ENCODE data around the gene SELENOO. TPM values are rescaled to one million over a fixed set of nuclear protein-coding genes. Genes with fewer than 3 reads are reported as not detected.

SELENOO gene
- polyA plus RNA-seq, 1 of the 3 experiments (the other 2 are of a cell fraction) = 26.7 TPM

DNA sequence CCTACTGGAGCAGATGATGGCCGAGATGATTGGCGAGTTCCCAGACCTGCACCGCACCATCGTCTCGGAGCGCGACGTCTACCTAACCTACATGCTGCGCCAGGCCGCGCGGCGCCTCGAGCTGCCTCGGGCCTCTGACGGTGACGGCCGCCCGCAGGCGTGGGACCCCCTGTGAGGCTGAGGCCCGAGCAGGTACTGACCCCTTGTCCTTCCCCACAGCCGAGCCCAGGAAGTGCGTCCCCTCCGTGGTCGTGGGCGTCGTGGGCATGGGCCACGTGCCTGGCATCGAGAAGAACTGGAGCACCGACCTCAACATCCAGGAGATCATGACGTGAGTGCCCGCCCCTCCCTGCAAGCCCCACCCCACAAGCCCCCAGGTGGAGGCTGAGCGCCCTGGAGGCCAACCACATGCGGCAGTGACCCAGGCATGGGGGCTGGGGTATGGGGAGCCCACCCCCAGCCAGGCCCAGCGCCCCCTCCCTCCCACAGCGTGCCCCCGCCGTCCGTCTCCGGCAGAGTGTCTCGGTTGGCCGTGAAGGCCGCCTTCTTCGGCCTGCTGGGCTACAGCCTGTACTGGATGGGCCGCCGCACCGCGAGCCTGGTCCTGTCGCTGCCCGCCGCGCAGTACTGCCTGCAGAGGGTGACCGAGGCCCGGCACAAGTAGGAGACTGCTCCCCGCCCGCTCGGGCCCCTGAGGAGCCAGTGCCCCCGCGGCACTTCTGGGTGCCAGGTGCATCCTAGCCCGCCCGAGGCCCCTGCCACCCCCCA, 2.8 kb upstream of the SELENOO start:
- Histone ChIP-seq H3K4me1 (ENCODE audit: control insufficient read depth in 1 of 2, insufficient read depth in 2 of 2, low read depth in 1 of 2, low read length in 1 of 2) (peaks cover 0 to 15% of the 10 kb centered on the region in 2 experiments; a peak in 1 of 4 replicates), H3K4me2 (no peak overlapping the region), H3K27me3 (ENCODE audit: insufficient read depth) (no peaks in the 10 kb centered on the region), H3K79me2 (ENCODE audit: insufficient read depth) (peaks cover 18% of the 10 kb centered on the region), H3K4me3 (ENCODE audit: low read depth in 2 of 2, low read length in 1 of 2) (no peak overlapping the region), H3K9me3 (no peaks in the 10 kb centered on the region), H3K27ac (ENCODE audit: low read depth in 2 of 2, low read length in 1 of 2) (no peak overlapping the region), H4K20me1 (ENCODE audit: insufficient read depth) (peaks cover 6% of the 10 kb centered on the region), H2AFZ (ENCODE audit: low read depth) (no peak overlapping the region), H3K9me2 (no peaks in the 10 kb centered on the region), H3K36me3 (replicated peaks in 1 of 2; ENCODE audit: control insufficient read depth in 1 of 2, insufficient read depth in 2 of 2, low read length in 1 of 2) (peaks cover 6 to 40% of the 10 kb centered on the region in 2 experiments), H3F3A (replicated peaks; ENCODE audit: insufficient read depth) (no peaks in the 10 kb centered on the region), H3K9ac (no peak overlapping the region)
- TF ChIP-seq, protein P1, sequence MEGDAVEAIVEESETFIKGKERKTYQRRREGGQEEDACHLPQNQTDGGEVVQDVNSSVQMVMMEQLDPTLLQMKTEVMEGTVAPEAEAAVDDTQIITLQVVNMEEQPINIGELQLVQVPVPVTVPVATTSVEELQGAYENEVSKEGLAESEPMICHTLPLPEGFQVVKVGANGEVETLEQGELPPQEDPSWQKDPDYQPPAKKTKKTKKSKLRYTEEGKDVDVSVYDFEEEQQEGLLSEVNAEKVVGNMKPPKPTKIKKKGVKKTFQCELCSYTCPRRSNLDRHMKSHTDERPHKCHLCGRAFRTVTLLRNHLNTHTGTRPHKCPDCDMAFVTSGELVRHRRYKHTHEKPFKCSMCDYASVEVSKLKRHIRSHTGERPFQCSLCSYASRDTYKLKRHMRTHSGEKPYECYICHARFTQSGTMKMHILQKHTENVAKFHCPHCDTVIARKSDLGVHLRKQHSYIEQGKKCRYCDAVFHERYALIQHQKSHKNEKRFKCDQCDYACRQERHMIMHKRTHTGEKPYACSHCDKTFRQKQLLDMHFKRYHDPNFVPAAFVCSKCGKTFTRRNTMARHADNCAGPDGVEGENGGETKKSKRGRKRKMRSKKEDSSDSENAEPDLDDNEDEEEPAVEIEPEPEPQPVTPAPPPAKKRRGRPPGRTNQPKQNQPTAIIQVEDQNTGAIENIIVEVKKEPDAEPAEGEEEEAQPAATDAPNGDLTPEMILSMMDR (IDR thresholded peaks at IDR 0.05) = no peak
- TF ChIP-seq TAF1 (IDR thresholded peaks at IDR 0.05; ENCODE audit: borderline replicate concordance, low read depth, low read length) (no peak), JUND (IDR thresholded peaks at IDR 0.05) (no peak), CHD2 (IDR thresholded peaks at IDR 0.05; ENCODE audit: low read length, partially characterized antibody) (no peak), TEAD4 (IDR thresholded peaks at IDR 0.05; ENCODE audit: borderline replicate concordance, insufficient read depth) (no peak)
- TF ChIP-seq, protein P2, sequence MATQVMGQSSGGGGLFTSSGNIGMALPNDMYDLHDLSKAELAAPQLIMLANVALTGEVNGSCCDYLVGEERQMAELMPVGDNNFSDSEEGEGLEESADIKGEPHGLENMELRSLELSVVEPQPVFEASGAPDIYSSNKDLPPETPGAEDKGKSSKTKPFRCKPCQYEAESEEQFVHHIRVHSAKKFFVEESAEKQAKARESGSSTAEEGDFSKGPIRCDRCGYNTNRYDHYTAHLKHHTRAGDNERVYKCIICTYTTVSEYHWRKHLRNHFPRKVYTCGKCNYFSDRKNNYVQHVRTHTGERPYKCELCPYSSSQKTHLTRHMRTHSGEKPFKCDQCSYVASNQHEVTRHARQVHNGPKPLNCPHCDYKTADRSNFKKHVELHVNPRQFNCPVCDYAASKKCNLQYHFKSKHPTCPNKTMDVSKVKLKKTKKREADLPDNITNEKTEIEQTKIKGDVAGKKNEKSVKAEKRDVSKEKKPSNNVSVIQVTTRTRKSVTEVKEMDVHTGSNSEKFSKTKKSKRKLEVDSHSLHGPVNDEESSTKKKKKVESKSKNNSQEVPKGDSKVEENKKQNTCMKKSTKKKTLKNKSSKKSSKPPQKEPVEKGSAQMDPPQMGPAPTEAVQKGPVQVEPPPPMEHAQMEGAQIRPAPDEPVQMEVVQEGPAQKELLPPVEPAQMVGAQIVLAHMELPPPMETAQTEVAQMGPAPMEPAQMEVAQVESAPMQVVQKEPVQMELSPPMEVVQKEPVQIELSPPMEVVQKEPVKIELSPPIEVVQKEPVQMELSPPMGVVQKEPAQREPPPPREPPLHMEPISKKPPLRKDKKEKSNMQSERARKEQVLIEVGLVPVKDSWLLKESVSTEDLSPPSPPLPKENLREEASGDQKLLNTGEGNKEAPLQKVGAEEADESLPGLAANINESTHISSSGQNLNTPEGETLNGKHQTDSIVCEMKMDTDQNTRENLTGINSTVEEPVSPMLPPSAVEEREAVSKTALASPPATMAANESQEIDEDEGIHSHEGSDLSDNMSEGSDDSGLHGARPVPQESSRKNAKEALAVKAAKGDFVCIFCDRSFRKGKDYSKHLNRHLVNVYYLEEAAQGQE (IDR thresholded peaks at IDR 0.05; ENCODE audit: low read depth, low read length) = no peak
- 96% methylated on average over 26 of the region's 61 CpGs for WGBS (ENCODE audit: low lambda C conversion rate)
- POLR2A ChIA-PET = no interaction called here
- no peak for DNase-seq
- CTCF ChIA-PET = no interaction called here

DNA sequence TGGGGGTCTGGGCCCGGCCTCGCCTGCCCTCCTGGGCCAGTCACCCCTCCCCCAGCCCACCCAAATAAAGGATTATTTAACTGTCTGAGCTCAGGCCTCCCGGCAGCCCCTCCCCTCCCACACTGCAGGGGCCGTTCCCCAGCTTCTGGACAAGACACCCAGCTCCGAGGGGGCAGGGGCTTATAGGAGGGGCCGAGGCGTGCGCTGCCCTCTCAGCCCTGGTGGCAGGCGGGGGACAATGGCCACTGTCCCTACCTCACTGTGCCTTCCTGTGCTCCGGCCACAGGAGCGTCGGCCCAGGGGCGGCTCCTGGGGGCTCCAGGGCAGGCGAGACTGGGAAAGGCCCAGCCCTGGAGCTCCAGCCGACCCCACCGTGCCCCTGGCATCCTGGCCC, 2.2 kb upstream of the SELENOO start:
- peaks cover 6% of the 10 kb centered on the region for H4K20me1 ChIP-seq (ENCODE audit: insufficient read depth)
- H3K4me3 ChIP-seq (ENCODE audit: low read depth in 2 of 2, low read length in 1 of 2) = no peak overlapping the region
- no peaks in the 10 kb centered on the region for H3K27me3 ChIP-seq (ENCODE audit: insufficient read depth)
- no peak for DNase-seq
- H3K9ac ChIP-seq = no peak overlapping the region
- WGBS (ENCODE audit: low lambda C conversion rate) = 93% methylated on average over 10 of the region's 16 CpGs
- CTCF ChIA-PET = interaction anchor here (1.7 kb wide), 1 partner anchor 8 kb away, joined by 5 read pairs; no protein-coding TSS in a partner anchor
- no peak overlapping the region for H3K27ac ChIP-seq (ENCODE audit: low read depth in 2 of 2, low read length in 1 of 2)
- H3K4me1 ChIP-seq (ENCODE audit: control insufficient read depth in 1 of 2, insufficient read depth in 2 of 2, low read depth in 1 of 2, low read length in 1 of 2) = peaks cover 0 to 15% of the 10 kb centered on the region in 2 experiments; a peak in 1 of 4 replicates
- H3K9me3 ChIP-seq = no peaks in the 10 kb centered on the region
- no peaks in the 10 kb centered on the region for H3F3A ChIP-seq (replicated peaks; ENCODE audit: insufficient read depth)
- H3K79me2 ChIP-seq (ENCODE audit: insufficient read depth) = peaks cover 24% of the 10 kb centered on the region
- peaks cover 12 to 35% of the 10 kb centered on the region in 2 experiments for H3K36me3 ChIP-seq (replicated peaks in 1 of 2; ENCODE audit: control insufficient read depth in 1 of 2, insufficient read depth in 2 of 2, low read length in 1 of 2)
- H2AFZ ChIP-seq (ENCODE audit: low read depth) = no peak overlapping the region
- H3K4me2 ChIP-seq = no peak overlapping the region
- POLR2A ChIA-PET = no interaction called here
- H3K9me2 ChIP-seq = no peaks in the 10 kb centered on the region
- TF ChIP-seq, protein P3, sequence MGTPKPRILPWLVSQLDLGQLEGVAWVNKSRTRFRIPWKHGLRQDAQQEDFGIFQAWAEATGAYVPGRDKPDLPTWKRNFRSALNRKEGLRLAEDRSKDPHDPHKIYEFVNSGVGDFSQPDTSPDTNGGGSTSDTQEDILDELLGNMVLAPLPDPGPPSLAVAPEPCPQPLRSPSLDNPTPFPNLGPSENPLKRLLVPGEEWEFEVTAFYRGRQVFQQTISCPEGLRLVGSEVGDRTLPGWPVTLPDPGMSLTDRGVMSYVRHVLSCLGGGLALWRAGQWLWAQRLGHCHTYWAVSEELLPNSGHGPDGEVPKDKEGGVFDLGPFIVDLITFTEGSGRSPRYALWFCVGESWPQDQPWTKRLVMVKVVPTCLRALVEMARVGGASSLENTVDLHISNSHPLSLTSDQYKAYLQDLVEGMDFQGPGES (IDR thresholded peaks at IDR 0.05; ENCODE audit: low read depth, low read length) = no peak
- no peak for TF ChIP-seq RFX5 (IDR thresholded peaks at IDR 0.05; ENCODE audit: low read length)
- TF ChIP-seq SIN3A (IDR thresholded peaks at IDR 0.05; ENCODE audit: borderline replicate concordance, low read depth, low read length) = no peak
- TF ChIP-seq, protein P4, sequence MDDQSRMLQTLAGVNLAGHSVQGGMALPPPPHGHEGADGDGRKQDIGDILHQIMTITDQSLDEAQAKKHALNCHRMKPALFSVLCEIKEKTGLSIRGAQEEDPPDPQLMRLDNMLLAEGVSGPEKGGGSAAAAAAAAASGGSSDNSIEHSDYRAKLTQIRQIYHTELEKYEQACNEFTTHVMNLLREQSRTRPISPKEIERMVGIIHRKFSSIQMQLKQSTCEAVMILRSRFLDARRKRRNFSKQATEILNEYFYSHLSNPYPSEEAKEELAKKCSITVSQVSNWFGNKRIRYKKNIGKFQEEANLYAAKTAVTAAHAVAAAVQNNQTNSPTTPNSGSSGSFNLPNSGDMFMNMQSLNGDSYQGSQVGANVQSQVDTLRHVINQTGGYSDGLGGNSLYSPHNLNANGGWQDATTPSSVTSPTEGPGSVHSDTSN (IDR thresholded peaks at IDR 0.05) = no peak
- TF ChIP-seq, protein P2 (IDR thresholded peaks at IDR 0.05; ENCODE audit: low read depth, low read length) = no peak
- no peak for TF ChIP-seq JUND (IDR thresholded peaks at IDR 0.05)
- TF ChIP-seq EZH2phosphoT487 (IDR thresholded peaks at IDR 0.05; ENCODE audit: borderline replicate concordance, low read depth) = no peak
- no peak for TF ChIP-seq FOXJ3 (CRISPR knock-in tag; IDR thresholded peaks at IDR 0.05)
- TF ChIP-seq TCF12 (IDR thresholded peaks at IDR 0.05) = no peak
